ENCODE data around the gene LYRM9.

DNA sequence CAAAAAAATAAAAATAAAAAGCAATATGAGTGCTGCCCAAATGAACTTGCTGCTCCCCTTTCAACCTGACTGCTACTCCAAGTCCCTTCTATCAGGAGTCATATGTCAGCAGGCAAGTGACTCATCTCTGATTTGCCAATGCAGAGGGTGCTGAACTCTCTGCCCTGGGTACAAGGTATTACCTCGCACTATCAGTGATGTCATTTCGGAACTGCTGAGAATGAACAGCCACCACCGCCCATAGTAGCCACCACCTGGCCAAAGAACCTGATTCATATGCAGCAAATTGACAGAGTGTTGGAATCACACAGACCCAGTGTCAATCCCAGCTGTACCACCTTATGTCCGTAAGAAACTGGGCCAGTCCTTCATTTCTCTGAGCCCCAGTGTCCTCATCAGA, 31.2 kb downstream of the LYRM9 start:
- TF ChIP-seq, protein P1, sequence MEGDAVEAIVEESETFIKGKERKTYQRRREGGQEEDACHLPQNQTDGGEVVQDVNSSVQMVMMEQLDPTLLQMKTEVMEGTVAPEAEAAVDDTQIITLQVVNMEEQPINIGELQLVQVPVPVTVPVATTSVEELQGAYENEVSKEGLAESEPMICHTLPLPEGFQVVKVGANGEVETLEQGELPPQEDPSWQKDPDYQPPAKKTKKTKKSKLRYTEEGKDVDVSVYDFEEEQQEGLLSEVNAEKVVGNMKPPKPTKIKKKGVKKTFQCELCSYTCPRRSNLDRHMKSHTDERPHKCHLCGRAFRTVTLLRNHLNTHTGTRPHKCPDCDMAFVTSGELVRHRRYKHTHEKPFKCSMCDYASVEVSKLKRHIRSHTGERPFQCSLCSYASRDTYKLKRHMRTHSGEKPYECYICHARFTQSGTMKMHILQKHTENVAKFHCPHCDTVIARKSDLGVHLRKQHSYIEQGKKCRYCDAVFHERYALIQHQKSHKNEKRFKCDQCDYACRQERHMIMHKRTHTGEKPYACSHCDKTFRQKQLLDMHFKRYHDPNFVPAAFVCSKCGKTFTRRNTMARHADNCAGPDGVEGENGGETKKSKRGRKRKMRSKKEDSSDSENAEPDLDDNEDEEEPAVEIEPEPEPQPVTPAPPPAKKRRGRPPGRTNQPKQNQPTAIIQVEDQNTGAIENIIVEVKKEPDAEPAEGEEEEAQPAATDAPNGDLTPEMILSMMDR (IDR thresholded peaks at IDR 0.05; ENCODE audit: low read depth, low read length, poor library complexity, severe bottlenecking), result no peak
- TF ChIP-seq EZH2phosphoT487 (IDR thresholded peaks at IDR 0.05; ENCODE audit: borderline replicate concordance, low read length), result no peak
